ENCODE measurements around the gene TNFAIP8L1.

The TNFAIP8L1 gene

GRCh38 chr19:4609878-4610511 lies 29.3 kb upstream of the TNFAIP8L1 start:
- no peak for DNase-seq (ENCODE audit: low read depth, low spot score)

DNA sequence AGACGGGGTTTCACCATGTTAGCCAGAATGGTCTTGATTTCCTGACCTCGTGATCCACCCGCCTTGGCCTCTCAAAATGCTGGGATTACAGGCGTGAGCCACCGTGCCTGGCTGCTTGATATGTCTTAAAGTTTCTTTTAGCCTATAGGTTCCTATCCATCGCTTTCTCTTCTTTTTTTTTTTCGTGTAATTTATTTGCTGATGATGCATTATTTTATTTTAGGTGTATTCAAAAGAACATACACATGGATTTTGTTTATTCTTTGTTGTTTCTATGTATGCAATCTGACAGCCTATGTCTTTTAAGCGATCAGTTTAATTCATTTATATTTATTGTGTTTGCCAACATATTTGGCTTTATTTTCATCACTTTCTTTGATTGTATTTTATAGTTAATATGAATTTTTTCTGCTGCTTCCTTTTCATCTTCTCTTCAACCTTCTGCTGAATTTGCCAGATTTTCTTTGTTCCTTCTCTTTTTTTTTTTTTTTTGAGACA lies 26.0 kb upstream of the TNFAIP8L1 start:
- DNase-seq (ENCODE audit: low read depth, low spot score), result no peak

DNA sequence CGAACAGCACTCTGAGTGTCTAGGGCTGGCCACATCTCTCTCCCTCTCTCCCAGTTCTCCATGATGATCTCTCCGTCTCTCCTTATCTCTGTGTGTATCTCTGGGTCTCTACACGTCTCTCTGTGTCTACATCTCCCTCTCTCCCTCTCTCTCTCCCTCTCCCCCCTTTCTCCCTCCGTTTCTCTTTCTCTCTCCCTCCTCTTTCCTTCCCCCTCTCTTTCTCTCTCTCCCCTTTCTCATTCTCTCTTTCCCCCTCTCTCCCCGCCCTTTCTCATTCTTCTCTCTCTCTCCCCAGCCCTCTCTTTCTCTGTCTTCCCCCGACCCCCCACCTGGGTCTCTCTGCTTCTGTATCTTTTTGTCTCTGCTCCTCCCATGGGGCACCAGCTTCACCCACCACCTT lies 21.3 kb upstream of the TNFAIP8L1 start:
- no peak for DNase-seq (ENCODE audit: low read depth, low spot score)

DNA sequence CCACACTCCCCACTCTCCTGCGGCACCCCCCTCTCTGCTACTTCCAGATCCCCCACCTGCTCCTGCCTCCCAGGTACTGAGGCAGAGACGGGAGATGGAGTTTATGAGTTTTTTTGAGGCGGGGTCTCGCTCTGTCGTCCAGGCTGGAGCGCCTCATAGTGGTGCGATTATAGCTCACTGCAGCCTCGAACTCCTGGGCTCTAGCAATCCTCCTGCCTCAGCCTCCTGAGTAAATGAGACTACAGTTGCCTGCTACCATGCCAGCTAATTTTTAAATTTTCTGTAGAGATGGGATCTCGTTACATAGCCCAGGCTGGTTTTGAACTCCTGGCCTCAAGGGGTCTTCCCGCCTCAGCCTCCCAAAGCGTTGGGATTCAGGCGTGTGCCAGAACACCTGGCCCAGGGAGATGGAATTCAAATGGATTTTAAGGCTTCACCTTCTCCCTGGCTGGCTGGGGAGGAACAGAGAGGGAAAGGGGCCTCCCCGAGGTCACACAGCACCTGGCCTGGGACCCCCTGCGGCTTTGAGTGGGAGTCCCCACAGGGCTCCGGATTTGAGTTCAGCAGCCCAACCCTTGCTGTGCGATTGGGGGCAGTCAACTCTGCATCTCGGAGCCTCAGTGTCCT lies 19.5 kb upstream of the TNFAIP8L1 start:
- DNase-seq (ENCODE audit: low read depth, low spot score), result no peak

DNA sequence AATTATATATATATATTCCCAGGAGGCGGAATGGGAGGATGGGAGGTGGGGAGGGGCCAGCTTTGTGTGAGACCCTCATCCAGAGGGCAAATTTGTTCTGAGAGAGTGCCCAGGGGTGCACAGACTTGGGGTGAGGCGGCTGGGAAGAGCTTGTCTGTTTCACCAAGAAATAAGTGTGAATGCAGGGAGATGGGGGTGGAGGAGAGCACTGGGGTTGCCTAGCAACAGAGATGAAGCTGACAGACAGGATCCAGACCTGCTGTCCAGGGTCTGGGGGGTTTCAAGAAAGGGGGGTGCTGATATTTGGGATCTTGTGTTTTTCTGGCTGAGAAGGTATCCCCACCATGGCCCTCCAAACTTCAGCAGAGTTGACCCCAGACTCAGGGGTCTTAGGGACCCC lies 18.6 kb upstream of the TNFAIP8L1 start:
- no peak for DNase-seq (ENCODE audit: low read depth, low spot score)

DNA sequence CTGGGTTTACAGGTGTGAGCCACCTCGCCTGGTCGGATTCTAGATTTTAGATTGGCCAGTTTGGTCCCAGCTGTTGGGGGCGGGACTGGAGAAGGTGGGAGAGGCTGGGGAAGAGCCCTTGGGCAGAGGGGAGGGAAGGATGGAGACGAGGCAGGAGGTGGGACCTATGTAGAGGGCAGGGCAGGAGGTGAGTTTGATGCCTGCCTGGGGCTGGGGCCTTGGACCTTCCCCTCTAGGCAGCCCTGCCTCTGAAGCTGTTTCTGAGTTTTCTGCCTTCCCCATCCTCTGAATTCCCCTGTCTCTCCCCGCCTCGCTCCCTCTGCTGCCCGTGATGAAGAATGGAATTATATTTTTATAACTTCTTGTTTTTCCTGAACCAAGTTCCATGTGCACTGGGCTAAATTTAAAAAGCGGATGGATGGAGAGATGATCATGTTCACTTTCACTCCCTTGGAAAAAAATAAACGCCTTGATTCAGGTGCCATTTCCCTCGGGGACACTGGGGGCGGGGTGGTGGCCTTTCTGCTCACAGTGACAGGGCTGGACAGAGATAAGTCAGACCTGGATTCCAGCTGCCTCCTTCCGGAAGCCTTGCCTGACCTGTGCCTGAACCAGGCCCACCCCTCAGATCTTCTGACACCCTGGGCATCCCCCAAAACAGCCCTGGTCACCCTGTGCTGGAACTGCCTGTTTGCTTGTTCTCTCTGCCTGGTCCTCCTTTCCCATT lies 16.5 kb upstream of the TNFAIP8L1 start:
- DNase-seq (ENCODE audit: low read depth, low spot score), result no peak

DNA sequence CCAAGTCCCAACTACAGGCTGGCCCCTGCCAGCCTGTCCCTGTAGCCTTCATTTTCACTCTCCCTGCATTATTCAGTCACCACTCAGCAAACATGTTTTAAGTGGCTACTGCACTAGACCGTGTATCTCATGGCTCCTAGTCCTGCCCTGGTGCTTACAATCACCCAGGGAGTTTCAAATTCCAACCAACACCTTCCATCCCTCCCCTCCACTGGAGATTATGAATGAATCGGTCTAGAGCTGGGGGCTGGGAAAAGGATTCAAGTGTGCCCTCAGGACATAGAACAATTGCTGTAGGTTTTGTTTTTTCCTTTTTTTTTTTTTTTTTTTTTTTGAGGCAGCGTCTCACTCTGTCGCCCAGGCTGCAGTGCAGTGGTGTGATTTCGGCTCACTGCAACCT lies 15.0 kb upstream of the TNFAIP8L1 start:
- no peak for DNase-seq (ENCODE audit: low read depth, low spot score)

DNA sequence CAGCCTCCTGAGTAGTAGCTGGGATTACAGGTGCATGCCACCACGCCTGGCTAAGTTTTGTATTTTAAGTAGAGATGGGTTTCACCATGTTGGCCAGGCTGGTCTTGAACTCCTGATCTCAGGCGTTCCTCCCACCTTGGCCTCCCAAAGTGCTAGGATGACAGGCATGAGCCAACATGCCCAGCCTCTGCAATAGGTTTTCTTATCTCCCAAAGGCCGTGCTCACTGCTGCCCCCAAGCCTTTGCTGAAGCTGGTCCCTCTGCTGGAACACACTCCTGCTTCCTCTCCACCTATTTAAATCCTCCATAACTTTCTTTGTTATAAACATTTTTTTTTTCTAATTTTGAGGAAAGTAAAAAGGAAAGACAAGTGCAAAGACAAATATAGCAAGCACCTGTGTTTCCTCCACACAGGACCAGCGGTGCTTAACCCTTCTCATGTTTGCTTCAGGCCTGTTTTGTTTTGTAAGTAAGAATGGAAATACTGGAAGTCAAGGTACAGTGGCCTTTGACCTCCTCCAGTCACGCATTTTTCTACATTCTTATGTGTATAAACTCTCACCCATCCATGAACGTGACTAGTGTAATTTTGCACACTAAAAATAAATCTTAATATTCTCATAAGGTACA lies 14.5 kb upstream of the TNFAIP8L1 start:
- no peak for DNase-seq (ENCODE audit: low read depth, low spot score)

- DNase-seq (ENCODE audit: low read depth, low spot score), result no peak
These were observed 6.0 kb upstream of the TNFAIP8L1 start for GRCh38 chr19:4633140-4633967.

GRCh38 chr19:4635754-4636116 lies 3.6 kb upstream of the TNFAIP8L1 start:
- no peak for DNase-seq (ENCODE audit: low read depth, low spot score)

DNA sequence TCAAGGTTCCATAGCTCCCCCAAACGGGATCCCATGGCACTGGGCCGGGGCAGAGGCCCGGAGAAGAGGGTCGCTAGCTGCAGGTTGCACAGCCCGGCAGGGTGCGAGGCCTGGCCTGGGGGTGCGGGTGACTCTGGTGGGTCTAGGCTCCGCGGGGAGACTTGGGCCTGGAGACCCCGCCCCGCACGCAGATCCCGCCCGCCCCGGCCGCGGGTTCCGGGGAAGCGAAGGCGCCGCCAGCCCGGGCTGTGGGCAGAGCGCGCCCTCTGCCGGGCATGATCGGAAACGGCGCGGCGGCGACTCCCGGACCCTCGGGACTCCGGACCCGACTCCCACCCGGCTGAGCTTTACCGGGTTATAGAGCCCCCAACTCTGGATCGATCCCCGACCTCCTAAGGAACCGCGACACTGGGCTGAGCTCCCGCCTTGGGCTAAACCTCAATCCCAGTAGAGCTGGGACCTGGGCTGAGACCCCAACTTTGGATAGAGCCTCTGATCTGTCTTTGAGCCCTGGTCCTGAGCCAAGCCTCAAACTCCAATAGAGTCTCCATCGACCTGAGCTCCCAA lies 3.1 kb upstream of the TNFAIP8L1 start:
- no peak for DNase-seq (ENCODE audit: low read depth, low spot score)

DNA sequence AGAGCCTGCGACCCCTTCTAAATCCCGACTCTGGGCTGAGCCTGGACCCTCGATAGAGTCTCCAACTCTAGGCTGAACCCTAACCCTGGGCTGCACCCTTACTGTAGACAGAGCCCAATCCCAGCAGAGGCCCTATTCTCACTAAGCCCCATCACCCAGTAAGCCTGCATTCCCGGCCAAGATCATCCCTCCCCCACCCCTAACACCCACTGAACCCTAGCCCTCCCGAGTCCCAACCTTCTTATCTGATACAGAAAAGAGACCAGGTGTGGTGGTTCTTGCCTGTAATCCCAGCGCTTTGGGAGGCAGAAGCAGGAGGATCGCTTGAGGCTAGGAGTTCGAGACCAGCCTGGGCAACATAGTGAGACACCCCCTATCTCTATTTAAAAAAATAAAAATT lies 2.6 kb upstream of the TNFAIP8L1 start:
- DNase-seq (ENCODE audit: low read depth, low spot score), result no peak

DNA sequence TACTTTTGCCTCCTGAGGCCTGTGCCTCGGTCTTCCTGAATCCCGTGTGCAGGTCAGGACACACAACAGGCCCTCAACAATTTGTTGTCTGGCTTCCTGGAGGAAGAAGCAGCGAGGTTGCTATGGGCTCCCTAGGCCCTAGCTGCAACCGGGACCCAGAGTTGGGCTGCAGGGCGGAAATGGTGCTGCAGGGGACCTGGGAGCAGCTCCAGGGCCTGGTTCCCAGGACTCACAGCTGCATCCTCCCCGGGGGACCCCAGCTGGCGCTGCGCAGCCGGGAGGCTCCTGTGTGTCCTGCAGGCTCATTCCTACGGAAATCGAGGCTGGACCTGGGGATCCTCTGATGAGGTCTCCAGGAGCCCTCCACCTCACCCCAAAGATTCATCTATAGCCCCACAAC lies 999 bp upstream of the TNFAIP8L1 start:
- no peak for DNase-seq (ENCODE audit: low read depth, low spot score)

DNA sequence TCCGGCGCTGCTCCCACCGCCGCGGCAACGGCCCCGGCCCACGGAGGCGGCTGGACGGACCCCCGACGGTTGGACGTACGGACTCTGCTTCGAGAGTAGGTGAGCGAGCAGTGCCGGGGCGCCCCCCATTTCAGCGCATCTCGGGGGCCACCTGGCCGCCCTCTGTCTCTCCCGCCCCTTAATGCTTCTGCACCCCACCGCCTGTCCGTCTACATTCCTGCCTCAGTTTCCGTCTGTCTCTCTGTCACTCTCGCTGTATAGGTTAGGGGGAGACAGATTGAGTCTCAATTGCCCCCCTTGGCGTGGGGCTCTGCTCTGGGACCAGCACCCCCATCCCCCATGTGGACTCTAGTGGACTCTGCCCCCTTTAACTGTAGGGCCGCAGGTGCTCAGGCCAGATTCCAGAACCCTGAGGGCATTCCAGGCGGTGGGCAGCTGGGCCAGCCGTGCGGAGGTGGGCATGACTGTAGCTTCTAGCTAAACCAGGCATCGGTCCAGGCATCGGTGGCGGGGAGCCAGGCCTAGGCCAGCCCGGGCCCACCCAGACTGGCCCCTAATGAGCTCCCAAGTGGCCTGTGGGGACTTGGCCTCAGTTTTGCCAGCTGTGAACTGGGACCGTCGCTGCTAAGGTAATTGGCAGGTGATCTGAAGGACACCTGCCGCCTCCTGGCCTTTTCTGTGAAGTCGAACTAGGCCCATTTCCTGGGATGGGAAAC lies 373 bp downstream of the TNFAIP8L1 start:
- no peak for DNase-seq (ENCODE audit: low read depth, low spot score)

DNA sequence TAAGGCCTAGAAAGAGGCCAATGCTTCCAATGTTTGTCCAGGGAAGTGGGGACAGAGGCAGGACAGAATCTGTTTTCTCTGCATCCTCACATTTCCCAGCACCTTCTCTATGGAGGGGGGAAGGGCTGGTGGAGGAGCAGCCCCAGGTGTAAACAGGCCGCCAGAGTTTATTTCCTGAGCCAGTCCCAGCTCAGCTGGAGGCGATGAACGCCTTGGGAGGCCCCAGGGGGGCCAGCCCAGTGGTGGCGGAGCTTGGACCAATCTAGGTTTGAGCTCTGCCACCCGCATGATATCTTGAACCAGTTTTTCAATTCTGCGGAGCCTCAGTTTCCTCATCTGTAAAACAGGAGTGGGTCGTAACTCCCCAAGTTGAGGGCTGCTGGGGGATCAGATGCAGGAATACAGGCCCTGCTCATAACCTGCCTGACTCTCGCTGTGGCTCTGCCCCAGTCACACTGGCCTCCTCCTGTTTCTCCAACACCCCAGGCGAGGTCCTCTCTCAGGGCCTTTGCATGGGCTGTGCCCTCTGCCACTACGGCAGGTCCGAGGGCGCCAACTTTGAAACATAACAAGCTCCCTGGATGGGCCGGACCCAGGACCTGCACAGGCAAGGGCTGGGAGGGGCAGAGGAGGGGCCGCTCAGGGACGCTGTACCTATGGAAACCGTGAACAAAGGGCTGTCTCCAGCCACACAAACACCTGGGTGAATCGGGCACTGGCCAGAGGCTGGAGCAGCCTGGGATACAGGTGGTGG lies 1.1 kb downstream of the TNFAIP8L1 start:
- no peak for DNase-seq (ENCODE audit: low read depth, low spot score)

- no peak for DNase-seq (ENCODE audit: low read depth, low spot score)
These were observed 1.8 kb downstream of the TNFAIP8L1 start for GRCh38 chr19:4641132-4641531.

DNA sequence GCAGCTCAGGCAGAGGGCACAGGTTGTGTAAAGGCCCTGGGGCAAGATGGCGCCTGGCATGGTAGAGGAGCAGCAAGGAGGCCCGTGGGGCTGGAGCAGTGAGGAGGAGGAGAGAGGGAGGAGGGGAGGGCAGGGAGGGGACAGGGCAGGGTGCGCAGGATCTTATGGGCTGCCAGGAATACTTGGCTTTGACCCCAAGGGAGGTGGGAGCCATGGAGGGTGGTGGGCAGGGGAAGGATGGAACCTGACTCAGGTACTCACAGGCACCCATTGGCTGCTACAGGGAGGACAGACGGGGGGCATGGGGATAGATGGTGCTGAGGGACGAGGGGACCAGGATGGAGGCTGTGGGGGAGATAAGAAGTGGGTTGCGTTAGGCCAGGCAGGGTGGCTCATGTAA lies 3.3 kb downstream of the TNFAIP8L1 start:
- no peak for DNase-seq (ENCODE audit: low read depth, low spot score)

DNA sequence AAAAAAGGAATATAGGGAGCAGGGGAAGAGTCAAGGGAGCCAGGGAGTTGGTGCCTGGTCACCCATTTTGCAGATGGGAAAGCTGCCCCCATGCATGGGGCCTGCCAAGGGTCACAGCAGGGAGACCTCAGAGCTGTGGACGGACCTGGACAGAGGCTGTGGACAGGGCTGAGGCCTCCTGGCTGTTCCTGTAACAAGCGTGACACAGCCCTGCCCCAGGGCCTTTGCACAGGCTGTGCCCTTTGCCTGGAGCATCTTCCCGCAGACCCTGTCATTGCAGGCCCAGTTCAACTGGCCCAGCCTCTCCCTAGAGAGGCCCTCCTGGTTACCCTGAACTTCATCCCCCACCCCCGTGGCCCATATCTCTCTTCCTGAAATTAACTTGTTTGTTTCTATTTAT lies 6.4 kb downstream of the TNFAIP8L1 start:
- no peak for DNase-seq (ENCODE audit: low read depth, low spot score)

GRCh38 chr19:4647676-4648644 lies 8.6 kb downstream of the TNFAIP8L1 start:
- no peak for DNase-seq (ENCODE audit: low read depth, low spot score)
